Head of caudate nucleus (tissue), 42 donors: ENCODE measurements around the gene CEP20.

ENCODE experiments used
- DNase-seq, 42 donors: peaks; one replicate each; pipeline versions ENCODE4 v3.0.0 to v3.0.0-alpha.2; 2020 to 2021; ENCODE audit warnings: mixed read lengths in 7 of 42
- intact Hi-C: fragments of 100-400 bp; cut with DNase I; formaldehyde crosslinking; loops from one replicate; pipeline ENCODE4 v1.15.0; 2022

CEP20 gene

GRCh38 chr16:15900357-15900756, 12.0 kb upstream of the CEP20 start:
- intact Hi-C loops, result no loop called here
- no peak for DNase-seq

DNA sequence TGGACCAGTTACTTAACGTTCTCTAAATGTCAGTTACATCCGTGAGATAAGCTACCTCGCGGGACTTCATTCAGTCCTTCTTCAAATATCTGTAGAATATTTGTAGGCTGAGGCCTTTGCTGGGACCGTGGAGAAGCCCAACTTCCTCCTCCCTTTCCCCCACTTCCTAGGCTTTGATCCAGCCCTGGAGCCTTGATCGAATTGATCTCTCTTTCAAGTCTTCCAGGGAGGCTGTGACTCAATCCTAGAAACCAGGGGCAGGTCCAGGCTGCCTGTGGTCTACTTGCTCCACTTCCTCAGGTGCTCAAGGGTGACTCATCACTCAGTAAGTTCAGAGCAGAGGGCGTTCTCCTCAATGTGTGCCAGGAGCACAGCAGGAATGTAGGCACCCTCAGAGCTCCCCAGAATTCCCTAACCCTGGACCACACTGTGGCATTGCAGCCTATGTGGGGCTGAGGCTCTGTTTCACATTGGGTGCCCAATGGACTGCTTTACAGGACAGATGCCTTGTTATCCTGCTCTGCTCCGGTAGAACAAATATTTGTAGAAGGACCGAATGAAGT, 11.2 kb upstream of the CEP20 start:
- peak in 2 of 42 donors; percentile 21 to 43 for DNase-seq
- intact Hi-C loops, result no loop called here

- intact Hi-C loops, result no loop called here
- peak in 1 of 42 donors; percentile 19 for DNase-seq
Observed at GRCh38 chr16:15898654-15899053, 10.3 kb upstream of the CEP20 start.

DNA sequence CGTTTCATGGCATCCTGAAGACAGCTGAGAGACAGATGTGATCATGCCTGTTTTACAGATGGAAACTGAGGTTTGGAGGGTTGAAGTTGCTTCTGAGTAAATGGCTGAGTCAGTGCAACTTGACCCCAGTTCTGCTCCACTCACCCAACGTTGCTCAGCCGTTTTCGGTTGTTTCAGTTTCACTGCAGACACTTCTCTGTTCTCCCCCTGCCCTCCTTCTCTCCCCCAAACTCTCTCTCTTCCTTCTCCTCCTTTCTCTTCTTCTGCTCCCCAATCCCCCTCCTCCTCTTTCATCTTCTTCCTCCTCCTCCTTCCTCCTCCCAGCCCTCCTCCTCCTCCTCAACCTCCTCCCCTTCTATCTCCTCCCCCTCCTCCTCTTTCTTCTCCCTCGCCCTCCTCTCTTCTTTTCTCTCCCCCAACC, 9.4 kb upstream of the CEP20 start:
- intact Hi-C loops, result no loop called here
- DNase-seq, result peak in 1 of 42 donors; percentile 2

- intact Hi-C loops, result no loop called here
- DNase-seq, result no peak
Observed at GRCh38 chr16:15897121-15897780, 8.8 kb upstream of the CEP20 start.

DNA sequence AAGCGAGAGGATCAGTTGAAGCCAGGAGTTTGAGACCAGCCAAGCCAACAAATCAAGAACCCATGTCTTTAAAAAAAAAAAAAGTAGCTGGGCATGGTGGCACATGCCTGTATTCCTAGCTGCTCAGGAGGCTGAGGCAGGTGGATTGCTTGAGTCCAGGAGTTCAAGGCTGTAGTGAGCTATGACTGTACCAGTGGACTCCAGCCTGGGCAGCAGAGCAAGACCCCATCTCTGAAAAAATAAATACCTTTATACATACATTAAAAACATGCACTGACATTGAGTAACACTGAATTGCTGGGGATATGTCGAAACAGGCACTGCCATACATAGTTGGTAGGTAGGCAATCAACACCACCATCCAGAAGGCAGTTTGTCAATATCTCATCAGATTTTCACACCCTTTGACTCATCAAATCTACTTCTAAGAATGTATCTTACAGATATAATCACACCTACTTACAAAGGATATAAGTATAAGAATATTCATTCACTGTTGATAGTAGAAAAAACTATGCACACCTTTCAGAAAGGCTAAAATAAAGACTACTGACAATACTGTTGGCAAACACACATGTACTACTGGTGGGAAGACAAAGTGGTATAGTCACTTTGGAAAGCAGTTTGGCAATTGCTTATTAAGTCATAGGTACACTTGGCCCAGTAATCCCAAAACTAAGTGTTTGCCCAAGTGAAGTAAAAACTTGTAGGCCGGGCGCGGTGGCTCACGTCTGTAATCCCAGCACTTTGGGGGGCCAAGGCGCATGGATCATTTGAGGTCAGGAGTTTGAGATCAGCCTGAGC, 6.4 kb upstream of the CEP20 start:
- peak in 1 of 42 donors; percentile 6 for DNase-seq
- intact Hi-C loops, result no loop called here

DNA sequence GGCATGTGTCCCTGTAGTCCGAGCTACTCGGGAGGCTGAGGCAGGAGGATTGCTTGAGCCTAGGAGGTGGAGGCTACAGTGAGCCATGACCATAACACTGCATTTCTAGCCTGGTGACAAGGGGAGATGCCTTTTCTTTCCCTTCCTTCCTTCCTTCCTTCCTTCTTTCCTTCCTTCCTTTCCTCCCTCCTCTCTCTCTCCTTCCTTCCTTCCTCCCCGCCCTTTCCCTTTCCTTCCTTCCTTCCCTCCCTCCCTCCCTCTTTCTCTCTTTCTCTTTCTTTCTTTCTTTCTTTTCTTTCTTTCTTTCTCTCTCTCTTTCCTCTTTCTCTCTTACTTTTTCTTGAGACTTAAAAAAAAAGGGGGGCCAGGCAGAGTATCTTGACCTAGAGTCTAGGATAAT, 3.1 kb upstream of the CEP20 start:
- intact Hi-C loops, result no loop called here

DNA sequence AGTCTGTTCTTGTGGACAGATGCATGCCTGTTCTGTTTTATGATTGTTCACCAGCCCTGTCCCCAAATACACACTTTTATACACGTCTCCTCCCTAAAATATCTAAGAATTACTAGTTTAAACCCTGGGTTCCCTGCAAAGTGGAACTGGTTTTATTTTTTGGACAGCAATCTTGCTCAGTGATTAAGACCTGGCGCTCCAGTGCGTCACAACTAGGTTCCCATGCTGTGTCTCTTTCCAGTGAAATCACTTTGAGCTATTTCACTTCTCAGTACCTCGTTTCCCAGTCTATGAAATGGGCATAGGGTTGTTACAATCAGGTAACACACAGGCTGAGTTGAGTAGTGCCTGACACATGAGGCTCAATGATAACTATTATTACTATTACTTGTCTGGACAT, 1.1 kb downstream of the CEP20 start:
- intact Hi-C loops, result no loop called here

More for the DNA sequence above, 3.1 kb upstream of the CEP20 start:
- no peak for DNase-seq

GRCh38 chr16:15886078-15886477, 2.3 kb downstream of the CEP20 start:
- intact Hi-C loops, result no loop called here
- no peak for DNase-seq

More for the DNA sequence above, 1.1 kb downstream of the CEP20 start:
- no peak for DNase-seq

GRCh38 chr16:15885560-15886001, 2.8 kb downstream of the CEP20 start:
- intact Hi-C loops, result no loop called here
- DNase-seq, result no peak

DNA sequence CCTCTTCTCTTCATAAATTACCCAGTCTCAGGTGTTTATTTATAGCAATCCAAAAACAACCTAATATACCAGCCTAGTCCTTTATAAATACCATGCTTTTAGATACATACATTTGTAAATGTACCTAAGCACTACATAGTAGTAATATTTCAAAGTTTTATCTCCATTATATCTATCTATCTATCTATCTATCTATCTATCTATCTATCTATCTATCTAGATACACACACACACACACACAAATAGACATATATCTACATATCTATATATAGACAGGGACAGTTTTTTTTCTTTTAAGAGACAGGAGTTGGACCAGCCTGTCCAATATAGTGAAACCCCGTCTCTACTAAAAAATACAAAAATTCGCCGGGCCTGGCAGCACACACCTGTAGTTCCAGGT, 5.8 kb downstream of the CEP20 start:
- intact Hi-C loops, result no loop called here
- no peak for DNase-seq

- DNase-seq, result no peak
- intact Hi-C loops, result no loop called here
Observed at GRCh38 chr16:15881794-15882379, 6.5 kb downstream of the CEP20 start.

DNA sequence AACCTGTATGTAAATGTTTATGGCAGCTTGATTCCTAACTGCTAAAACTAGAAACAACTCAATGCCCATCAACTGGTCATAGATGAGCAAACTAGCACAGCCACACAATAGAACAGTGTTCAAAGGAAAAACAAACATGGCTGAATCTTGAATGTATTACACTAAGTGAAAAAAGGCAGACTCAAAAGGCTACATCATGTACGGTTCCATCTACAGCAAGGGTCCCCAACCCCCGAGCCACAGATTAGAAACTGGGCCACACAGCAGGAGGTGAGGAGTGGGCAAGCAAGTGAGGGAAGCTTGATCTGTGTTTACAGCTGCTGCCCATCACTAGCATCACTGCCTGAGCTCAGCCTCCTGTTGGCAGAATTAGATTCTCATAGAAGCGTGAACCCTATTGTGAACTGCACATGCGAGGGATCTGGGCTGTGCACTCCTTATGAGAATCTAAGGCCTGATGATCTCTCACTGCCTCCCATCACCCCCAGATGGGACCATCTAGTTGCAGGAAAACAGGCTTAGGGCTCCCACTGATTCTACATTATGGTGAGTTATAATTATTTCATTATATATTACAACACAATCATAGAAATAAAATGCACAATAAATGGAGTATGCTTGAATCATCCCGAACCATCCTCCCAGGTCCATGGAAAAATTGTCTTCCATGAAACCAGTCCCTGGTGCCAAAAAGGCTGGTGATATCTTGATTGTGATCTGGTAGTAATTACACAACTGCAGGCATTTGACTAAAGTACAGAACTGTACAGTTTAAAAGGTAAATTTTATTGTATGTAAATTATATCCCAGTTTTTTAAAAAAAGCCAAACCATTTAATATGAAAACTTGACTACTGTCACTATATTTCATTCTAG, 7.7 kb downstream of the CEP20 start:
- DNase-seq, result no peak
- intact Hi-C loops, result no loop called here

DNA sequence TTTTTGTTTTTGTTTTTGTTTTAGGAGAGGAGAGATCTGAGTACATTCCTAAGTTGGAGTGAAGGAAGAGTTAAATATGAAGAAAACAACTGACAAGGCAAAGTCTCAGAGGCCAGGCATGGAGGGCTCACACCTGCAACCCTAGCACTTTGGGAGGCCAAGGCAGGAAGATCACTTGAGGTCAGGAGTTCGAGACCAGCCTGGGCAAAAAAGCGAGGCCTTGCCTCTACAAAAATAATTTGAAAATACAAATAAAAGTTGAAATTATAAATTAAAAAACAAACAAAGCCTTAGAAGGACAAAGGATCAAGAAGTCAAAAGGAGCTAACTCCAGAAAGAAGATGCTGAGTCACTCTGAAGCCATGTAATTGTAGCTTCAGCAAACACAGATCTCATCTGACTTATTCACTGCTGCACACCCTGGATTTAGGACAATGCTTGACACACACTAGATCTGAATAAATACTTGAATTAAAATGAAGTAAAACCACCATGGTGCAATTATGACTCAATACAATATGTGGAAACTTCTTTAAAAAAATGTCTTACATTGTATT, 9.1 kb downstream of the CEP20 start:
- intact Hi-C loops, result no loop called here
- no peak for DNase-seq

DNA sequence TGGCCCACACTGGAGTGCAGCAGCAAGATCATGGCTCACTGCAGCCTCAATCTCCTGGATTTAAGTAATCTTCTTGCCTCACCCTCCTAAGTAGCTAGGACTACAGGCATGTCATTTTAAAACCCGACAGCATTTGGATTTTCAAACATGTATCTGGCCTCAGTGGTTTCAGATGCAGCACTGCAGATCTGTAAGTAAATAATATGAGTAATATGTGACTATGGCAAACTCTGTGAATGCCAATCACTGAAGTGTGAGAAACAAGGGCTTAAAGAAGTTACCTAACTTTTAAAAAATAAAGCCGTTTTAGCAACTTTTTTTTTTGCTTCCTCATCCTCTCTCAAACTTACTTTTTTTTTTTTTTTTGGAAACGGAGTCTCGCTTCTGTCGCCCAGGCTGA, 11.9 kb downstream of the CEP20 start:
- no peak for DNase-seq
- intact Hi-C loops, result no loop called here

DNA sequence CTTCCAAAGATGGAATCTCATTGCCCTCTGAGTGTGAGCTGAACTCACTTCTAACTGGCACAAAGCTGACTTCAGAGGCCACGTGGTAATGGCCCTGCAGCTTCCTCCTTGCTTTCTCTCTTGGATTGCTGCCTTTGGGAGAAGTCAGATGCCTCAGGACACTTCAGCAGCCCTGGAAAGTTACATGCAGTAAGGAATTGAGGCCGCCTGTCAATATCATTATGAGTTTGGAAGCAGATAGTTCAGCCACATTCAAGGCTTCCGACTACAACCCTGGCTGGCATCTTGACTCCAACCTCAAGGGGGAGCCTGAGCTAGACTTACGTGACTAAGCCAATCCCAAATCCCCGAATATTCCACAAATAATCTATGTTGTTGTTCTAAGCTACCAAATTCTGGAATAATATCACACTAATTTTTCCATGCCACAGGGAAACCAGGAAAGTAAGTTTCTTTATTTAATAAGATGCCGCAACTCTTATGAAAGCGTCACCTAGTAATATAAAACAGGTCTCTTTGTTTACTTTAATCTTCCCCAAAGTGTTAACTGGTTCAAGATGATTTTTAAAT, 13.6 kb downstream of the CEP20 start:
- peak; percentile 26 to 83 (median 58) for DNase-seq
- intact Hi-C loops, result no loop called here

- intact Hi-C loops, result no loop called here
- DNase-seq, result no peak
Observed at GRCh38 chr16:15873737-15874136, 14.7 kb downstream of the CEP20 start.

DNA sequence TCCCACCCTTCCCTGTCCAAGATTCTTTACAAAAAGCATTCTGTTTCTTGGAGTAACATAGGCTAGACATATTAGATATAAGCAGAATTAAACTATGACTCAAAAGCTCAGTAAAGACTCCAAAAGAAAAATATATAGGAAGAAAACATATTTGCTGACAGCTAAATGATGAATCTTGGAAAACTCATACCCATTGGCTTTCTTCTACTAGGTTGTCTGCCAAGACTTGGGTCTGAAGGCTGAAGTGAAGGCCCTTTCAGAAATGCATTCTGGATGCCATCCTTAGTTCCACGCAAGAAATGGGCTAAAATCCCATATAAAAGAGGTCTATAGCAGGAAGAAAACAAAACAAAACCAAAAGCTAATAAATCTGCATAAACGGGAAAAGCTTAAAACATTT, 15.1 kb downstream of the CEP20 start:
- intact Hi-C loops, result no loop called here
- DNase-seq, result no peak
